SKM-1 treated with dmso at 0.1 percent for 144 hours (cell line): ENCODE results near the gene COL6A5.
"Not testable (repeated sequence)": the region's sequence is repeated elsewhere in the genome, so short reads cannot be mapped to it uniquely, and the experiment has no call there.

Source experiments
- DNase-seq: peaks from one replicate; lab custom pipeline; 2025; ENCODE audit not compliant: unreplicated experiment; lab: John Stamatoyannopoulos, UW

The COL6A5 gene

GRCh38 chr3:130386604-130387263, 41.3 kb downstream of the COL6A5 start:
- no peak for DNase-seq

DNA sequence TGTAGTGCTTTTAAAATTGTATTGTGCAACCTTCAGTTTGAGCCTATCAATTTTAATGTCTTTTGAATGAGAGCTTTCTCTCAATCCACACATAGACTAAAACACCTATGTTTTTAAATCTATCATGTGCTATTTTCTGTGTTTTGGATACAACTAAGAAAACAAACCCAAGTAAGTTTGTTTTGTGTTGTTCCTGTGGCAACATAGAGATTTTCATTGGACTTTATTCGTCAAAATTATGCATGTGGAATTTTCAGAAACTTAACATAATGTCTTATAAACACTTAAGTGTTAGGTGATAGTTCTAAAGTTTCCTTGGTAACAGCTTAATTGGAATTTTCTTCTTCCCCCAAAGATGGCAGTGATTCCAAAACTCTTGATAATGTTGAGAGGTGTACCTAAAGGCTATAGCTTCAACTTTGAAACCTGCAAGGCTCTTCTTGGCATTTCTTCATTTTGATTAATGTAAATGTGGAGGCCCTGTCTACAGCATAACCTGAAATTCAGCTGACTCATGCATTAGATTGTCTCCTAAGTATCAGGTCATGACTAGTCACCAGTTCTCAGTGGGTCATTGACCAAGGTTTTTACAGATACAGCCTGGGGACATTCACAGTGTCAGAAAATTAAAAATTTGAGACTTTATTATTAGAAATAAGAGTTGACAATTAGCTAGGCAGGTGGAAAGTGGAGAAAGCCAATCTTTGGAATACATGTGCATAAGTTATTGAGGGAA, 44.4 kb downstream of the COL6A5 start:
- DNase-seq: no peak

DNA sequence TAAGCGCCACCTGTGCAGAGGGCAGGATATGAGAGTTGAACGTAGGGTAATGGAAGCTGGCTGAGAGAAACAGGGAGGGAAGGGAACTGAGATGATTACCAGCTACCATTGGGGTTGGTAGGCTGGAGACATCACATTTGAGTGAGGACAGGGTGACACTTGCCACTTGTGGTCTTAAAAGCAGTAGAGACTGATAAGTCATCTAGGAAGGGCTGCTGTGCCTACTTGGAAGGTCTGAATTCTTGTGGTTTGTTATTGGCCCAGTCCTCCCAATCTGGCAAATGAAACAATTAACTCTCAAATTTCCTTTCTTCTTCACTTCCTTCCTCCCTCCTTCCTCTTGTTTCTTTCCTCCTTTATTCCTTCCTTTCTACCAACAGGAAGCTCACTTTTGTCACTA, 46.8 kb downstream of the COL6A5 start:
- no peak for DNase-seq

GRCh38 chr3:130393594-130393993, 48.1 kb downstream of the COL6A5 start:
- no peak for DNase-seq

GRCh38 chr3:130395331-130395730, 49.9 kb downstream of the COL6A5 start:
- no peak for DNase-seq

DNA sequence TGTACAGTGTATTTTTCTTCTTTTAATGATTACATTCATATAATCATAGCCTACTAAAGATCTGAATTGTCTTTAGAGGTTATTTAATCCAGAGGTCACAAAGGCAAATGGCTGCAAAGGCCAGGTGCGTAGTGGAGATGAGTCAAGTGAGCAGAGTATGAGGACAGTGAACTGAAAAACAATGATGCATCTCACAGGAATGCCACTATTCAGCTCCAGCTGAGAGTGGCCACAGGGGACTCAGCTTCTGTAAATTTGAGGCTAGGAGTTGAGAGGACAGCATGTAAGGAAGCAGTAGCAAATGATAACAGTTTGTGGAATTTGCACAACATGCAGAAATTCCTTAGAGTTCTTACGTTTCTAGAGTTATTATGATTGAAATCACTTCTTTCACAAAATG, 50.4 kb downstream of the COL6A5 start:
- DNase-seq: no peak

- no peak for DNase-seq
Measured at GRCh38 chr3:130404401-130404800, 58.9 kb downstream of the COL6A5 start.

DNA sequence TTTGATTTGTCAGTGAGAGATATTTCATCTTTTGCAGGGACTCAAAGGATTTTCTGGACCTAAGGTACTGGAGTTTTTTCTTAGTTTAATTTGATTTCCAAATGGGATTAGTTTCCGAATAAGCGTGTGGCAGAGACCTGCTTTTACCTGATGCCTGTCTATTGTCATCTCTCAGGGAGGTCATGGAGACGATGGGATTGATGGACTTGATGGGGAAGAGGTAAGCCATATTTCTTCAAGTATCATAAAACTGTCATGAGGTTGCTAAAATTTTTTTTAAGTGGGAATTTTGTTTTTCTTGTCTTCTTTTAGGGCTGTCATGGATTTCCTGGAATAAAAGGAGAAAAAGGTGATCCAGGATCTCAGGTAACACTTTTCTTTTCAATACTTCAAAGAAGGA, 60.5 kb downstream of the COL6A5 start:
- DNase-seq: no peak

- not testable (repeated sequence) for DNase-seq
Measured at GRCh38 chr3:130408253-130408652, 62.8 kb downstream of the COL6A5 start.

GRCh38 chr3:130411320-130411719, 65.8 kb downstream of the COL6A5 start:
- no peak for DNase-seq

DNA sequence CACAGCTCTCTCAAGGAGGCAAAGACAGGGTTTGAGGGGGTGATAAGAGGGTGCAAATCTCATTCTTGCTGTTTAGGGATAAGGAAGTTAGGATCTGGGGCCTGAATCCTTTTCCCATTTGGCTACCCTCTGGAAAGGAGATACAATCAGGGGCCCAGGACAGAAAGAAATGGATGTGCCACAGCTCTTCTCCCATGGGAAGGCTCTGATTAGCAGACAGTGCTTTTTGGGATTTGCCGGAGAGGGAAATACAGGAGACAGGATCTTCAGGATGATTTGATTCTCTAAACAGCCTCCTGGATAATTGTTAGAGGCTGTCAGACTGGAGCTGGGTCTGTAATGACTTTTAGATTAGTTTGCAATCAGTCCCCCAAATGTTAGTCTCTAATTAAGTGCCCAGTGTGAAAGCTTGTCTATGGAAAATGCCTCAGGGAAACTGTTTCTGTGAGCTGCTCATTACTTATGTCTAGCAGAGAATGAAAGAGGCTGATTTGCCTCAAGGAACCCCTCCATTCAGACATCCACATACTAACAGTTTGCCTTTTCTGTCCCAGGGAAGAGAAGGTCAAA, 67.6 kb downstream of the COL6A5 start:
- no peak for DNase-seq

DNA sequence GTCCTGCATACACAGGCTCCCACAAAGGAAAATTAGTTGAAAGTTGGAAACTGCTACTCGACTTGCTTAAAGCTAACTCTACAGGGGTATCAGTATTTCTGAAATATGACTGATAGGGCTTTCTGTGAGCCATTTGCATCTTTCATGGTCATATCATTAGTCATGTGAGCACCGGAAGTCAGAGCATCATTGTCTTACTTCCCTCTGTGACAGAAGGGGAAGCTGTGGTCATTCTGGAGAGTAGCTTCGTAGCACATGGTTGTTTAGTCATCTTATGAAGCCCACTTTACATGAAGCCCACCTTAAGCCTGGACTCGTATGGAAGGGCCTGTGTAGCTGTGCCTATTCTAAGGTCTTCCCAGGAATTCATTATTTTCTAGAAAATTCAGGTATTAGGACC, 69.0 kb downstream of the COL6A5 start:
- no peak for DNase-seq

DNA sequence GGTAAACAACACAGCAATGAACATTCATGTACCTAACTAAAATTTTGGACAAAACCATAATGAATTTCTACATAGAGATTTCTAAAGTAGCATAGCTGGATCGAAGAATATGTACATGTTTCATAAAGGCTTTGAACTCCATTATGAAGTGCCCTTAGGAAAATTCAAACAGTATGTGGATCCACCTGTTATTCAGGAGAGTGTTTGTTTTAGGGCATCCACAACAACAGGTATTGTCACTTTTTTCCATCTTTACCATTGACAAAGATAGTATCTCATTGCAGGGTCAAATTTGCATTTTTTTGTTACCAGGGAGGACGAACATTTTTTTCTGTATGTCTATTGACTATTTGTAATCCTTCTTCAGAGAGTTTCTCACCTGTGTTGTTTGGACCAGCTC, 75.0 kb downstream of the COL6A5 start:
- DNase-seq: no peak

DNA sequence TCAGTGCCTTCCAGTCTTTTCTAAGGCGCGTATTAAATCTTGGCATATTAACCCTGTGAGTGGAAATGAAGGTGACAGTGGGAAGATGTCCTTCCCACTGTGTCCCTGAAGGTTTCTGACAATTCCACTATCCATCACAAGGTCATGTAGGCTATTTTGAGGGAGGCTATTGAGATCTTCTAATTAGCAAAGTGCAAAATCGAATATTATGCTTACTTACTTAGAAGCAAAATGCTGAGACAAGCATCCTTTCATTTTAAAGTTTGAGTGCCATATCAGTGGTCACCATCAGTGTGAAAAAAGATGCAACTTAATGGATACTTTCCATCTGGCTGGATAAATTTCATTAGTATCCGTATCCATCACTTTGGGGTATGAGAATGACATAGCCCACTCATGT, 77.6 kb downstream of the COL6A5 start:
- DNase-seq: no peak

DNA sequence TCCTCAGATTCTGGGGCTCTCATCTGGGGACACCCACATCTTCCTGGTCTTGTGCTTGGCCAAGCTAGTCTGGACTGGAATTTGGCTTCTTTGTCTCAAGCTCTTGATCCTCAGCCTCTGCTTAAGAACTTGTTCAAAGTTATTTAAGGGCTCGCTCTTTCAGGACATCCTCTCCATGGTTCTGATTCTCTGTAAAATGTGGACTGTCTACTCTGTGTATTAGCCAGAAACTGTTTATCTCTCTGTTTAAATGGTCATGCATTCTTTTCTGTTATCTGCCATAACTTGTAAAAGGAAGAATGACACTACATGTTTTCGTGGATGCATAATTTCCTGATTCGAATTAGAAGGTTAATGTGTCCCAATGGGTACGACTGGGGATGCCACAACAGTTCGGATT, 79.4 kb downstream of the COL6A5 start:
- no peak for DNase-seq

DNA sequence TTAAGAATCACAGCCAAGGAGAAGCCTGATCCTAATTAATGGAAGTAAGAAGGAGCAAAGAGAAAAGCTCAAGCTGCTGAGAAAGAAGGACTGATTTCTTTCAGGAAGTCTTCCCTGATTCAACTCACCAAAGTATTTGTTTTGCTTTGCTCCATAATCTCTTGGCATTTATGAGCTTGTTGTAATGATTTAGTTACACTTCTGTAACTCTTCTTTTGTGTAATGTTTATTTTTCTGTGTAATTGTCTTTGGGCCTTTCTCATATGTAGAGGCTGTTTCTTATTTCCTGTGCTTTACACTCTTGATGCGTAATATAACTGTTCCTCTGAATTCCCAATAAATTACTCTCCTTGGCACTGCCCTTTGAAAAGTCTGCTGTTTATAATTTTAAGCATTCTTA, 80.0 kb downstream of the COL6A5 start:
- DNase-seq: no peak

GRCh38 chr3:130426206-130426605, 80.7 kb downstream of the COL6A5 start:
- DNase-seq: no peak

DNA sequence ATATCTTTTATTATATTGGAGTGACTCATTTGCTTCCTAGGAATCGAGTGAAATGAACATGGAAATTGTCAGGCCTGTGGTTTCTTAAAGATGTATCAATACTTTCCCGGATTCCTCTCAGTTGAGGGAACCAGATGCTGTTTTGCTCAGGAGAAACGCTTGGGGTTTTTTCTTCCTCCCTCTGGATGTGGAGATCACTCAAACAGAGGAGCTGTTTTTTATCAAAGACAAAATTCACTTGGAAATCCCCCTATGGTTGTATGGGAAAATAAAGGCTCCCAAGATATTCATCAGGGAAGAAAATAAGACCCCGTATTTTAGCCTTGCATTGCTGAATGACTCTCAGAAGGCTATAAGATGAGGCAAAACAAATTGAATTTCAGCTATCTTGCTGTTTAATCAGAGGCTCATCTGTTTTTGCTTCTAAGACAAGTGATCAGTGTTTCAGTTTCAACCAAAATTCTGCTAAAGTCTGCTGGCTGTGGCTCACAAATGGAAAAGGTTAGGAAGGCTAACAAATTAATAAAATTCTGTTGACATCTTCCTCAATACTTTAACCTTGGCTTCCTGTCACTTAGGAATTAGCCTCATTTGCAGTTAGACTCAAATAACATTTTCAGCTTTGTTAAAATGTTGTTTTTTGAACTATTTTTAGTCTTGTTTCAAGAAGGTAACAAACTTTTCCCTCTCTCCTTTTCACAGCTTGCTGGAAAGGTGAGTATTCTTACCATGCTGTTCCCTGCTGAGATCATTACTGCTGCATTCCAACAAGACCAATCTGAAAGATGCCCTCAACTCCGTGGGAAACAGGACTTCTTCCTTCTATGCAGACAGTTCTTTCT, 83.6 kb downstream of the COL6A5 start:
- DNase-seq: no peak

GRCh38 chr3:130429713-130430023, 84.2 kb downstream of the COL6A5 start:
- DNase-seq: no peak

DNA sequence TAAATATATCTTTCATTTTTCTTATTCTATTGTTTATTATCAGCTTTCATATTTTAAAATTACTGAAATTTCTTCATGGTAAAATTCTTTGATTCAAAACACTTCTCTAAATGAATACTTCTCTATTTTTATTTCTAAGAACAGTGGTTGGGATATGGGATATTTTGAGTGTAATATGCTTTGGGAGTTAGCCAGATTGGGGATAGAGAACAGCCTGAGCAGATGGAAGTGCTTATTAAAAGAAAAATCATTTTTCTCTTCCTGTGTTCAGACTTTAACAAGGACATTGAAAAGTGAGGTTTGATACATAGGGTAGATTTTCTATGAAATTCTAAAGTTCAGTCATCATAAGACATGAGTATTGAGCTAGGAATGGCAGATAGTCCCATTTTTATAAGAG, 84.8 kb downstream of the COL6A5 start:
- DNase-seq: no peak

- not testable (repeated sequence) for DNase-seq
Measured at GRCh38 chr3:130432086-130432485, 86.6 kb downstream of the COL6A5 start.

- no peak for DNase-seq
Measured at GRCh38 chr3:130433306-130433705, 87.8 kb downstream of the COL6A5 start.
